ENCODE results near the gene C1orf74.

DNA sequence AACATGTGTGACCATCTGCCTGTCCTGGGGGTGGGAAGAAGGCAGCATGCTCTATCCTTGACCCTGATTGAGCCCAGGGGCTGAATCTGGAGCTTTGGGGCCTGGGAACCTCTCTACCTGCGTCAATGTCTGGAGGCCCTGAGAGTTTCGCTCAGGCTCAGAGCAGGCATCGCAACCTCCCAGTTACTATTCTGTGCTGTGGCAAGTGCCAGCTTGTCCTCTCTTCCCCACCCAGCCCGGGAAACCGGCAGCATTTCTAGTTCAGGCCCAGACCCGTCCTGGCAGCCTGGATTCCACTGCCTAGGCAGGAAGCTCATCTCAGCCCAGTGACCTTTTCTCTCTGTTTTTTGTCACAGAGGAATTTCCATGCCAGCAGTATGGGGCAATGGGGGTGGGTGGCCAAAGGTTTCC lies 31.6 kb upstream of the C1orf74 start:
- TF ChIP-seq, protein P1, sequence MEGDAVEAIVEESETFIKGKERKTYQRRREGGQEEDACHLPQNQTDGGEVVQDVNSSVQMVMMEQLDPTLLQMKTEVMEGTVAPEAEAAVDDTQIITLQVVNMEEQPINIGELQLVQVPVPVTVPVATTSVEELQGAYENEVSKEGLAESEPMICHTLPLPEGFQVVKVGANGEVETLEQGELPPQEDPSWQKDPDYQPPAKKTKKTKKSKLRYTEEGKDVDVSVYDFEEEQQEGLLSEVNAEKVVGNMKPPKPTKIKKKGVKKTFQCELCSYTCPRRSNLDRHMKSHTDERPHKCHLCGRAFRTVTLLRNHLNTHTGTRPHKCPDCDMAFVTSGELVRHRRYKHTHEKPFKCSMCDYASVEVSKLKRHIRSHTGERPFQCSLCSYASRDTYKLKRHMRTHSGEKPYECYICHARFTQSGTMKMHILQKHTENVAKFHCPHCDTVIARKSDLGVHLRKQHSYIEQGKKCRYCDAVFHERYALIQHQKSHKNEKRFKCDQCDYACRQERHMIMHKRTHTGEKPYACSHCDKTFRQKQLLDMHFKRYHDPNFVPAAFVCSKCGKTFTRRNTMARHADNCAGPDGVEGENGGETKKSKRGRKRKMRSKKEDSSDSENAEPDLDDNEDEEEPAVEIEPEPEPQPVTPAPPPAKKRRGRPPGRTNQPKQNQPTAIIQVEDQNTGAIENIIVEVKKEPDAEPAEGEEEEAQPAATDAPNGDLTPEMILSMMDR (IDR thresholded peaks at IDR 0.05) = no peak
- no peak for TF ChIP-seq POLR2A (IDR thresholded peaks at IDR 0.05)
